ENCODE measurements around the gene OSTM1. TPM values are rescaled to one million over a fixed set of nuclear protein-coding genes. Genes with fewer than 3 reads are reported as not detected.
"Not testable (repeated sequence)": the region's sequence is repeated elsewhere in the genome, so short reads cannot be mapped to it uniquely, and the experiment has no call there.

OSTM1 gene
- total RNA-seq, 1 donor from 2014 or later = 34.4 TPM

DNA sequence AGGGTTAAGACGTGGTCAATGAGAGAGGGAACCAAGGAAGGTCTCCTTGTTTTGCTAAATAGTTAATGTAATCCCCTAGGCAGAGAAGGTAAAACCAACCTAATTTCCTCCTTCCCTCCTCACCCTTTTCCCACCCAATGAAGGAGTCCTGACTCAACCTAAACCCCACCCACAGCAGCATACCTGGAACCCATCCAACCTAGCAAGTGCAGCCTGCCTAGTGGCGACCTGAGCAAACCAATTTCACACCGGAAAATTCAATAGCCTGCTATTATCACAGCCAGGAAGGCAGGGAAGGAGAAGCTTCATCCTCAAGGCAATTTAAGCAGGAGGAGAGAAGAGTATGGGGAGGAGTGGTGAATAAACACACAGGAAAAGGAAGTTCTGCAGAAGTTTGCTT lies 46.9 kb downstream of the OSTM1 start:
- intact Hi-C loops (cut with DNase I) = no loop called here
- no peak overlapping the region for H3K4me3 ChIP-seq
- H3K9me3 ChIP-seq = no peaks in the 10 kb centered on the region
- H3K4me1 ChIP-seq = no peaks in the 10 kb centered on the region
- H3K36me3 ChIP-seq = no peaks in the 10 kb centered on the region
- TF ChIP-seq POLR2AphosphoS5 (IDR thresholded peaks at IDR 0.05; ENCODE audit: insufficient read depth in 1 of 2, low read depth in 1 of 2) (no peak), POLR2A (IDR thresholded peaks at IDR 0.05) (no peak)
- TF ChIP-seq, protein P1, sequence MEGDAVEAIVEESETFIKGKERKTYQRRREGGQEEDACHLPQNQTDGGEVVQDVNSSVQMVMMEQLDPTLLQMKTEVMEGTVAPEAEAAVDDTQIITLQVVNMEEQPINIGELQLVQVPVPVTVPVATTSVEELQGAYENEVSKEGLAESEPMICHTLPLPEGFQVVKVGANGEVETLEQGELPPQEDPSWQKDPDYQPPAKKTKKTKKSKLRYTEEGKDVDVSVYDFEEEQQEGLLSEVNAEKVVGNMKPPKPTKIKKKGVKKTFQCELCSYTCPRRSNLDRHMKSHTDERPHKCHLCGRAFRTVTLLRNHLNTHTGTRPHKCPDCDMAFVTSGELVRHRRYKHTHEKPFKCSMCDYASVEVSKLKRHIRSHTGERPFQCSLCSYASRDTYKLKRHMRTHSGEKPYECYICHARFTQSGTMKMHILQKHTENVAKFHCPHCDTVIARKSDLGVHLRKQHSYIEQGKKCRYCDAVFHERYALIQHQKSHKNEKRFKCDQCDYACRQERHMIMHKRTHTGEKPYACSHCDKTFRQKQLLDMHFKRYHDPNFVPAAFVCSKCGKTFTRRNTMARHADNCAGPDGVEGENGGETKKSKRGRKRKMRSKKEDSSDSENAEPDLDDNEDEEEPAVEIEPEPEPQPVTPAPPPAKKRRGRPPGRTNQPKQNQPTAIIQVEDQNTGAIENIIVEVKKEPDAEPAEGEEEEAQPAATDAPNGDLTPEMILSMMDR (IDR thresholded peaks at IDR 0.05) = no peak
- H3K27me3 ChIP-seq = no peaks in the 10 kb centered on the region
- DNase-seq (ENCODE audit: extremely low spot score in 2 of 2) = no peak
- no peak overlapping the region for H3K27ac ChIP-seq

DNA sequence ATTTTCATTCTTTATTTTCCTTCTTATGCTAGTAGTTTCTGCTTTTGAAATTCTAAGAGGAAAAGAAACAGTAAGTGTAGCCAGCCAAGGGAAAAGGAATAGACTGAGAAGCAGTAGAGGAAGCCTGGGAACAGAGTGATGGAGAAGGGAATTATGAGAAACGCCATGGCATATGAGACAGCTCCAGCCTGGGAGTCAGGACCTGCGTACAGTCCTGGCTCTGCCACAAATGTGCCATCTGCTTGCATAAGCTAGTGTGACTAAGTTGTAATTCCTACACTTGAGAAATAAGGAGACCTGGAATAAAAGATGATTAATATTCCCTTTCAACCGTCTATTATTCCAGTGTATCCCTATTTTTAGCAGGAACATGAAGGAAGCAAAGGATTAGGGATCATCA lies 47.5 kb downstream of the OSTM1 start:
- TF ChIP-seq POLR2AphosphoS5 (IDR thresholded peaks at IDR 0.05; ENCODE audit: insufficient read depth in 1 of 2, low read depth in 1 of 2) (no peak), POLR2A (IDR thresholded peaks at IDR 0.05) (no peak)
- TF ChIP-seq, protein P1 (IDR thresholded peaks at IDR 0.05) = no peak
- no peak for DNase-seq (ENCODE audit: extremely low spot score in 2 of 2)
- Histone ChIP-seq H3K27me3 (no peaks in the 10 kb centered on the region), H3K36me3 (no peaks in the 10 kb centered on the region), H3K9me3 (no peaks in the 10 kb centered on the region), H3K4me3 (no peak overlapping the region), H3K27ac (no peak overlapping the region), H3K4me1 (no peaks in the 10 kb centered on the region)
- intact Hi-C loops (cut with DNase I) = no loop called here

DNA sequence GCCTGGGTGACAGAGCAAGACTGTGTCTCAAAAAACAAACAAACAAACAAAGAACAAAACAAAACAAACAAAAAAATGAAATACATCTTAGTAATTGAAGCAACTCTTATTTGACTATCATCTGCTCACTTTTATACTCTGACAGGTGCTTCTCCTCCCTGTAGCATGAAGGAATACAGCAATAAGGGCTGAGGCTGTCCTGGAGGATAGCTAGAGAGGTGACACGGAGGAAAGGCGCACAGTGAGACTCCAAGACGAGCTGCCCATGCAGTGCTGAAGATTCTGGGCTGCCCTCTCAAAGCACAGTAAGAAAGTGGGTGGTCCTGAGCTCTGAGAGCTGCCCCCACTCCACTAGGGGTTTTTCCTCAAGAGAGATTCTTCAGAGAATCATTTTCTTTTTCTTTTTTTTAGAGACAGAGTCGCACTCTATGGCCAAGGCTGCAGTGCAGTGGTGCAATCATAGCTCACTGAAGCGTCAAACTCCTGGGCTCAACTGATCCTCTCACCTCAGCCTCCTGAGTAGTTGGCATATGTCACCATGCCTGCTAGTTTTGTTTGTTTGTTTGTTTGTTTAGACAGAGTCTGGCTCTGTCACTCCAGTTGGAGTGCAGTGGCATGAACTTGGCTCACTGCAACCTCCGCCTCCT lies 50.0 kb downstream of the OSTM1 start:
- H3K27me3 ChIP-seq = no peaks in the 10 kb centered on the region
- no peak overlapping the region for H3K4me3 ChIP-seq
- intact Hi-C loops (cut with DNase I) = no loop called here
- no peak for DNase-seq (ENCODE audit: extremely low spot score in 2 of 2)
- TF ChIP-seq, protein P1 (IDR thresholded peaks at IDR 0.05) = no peak
- TF ChIP-seq POLR2AphosphoS5 (IDR thresholded peaks at IDR 0.05; ENCODE audit: insufficient read depth in 1 of 2, low read depth in 1 of 2) = no peak
- no peak for TF ChIP-seq POLR2A (IDR thresholded peaks at IDR 0.05)
- H3K27ac ChIP-seq = no peak overlapping the region
- H3K36me3 ChIP-seq = no peaks in the 10 kb centered on the region
- no peaks in the 10 kb centered on the region for H3K4me1 ChIP-seq
- H3K9me3 ChIP-seq = no peaks in the 10 kb centered on the region

DNA sequence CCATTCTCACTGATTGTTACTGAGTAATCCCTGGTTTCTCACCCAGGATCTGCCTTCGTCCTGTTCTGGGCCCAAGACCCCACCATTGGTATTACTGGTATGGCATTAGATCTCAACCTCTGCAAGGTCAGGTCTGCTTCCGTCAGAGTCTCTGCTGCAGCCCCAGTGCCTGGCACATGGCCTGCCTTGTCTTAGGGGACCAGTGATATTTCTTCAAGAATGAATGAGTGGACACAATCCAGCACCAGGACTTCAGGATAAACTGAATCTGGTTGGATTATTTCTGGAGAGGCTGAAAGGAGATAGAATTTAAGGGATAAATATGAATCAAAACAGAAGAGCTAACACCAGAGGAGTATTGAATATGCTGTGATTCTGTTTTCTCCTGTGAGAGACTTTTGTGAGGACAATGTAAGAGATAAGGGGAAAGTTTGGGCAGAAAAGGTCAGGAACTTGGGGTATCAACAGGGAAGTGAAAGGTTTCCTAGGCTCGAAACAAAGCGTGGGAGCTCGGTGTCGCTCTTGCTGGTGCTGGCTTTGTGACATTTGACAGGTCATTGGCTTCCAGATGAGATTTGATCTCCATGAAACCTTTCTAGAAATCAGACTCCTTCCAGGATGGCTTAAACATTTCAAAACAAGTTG lies 53.9 kb downstream of the OSTM1 start:
- H3K27me3 ChIP-seq = no peaks in the 10 kb centered on the region
- no peaks in the 10 kb centered on the region for H3K9me3 ChIP-seq
- H3K36me3 ChIP-seq = no peaks in the 10 kb centered on the region
- no peaks in the 10 kb centered on the region for H3K4me1 ChIP-seq
- no peak for DNase-seq (ENCODE audit: extremely low spot score in 2 of 2)
- intact Hi-C loops (cut with DNase I) = no loop called here
- TF ChIP-seq, protein P1 (IDR thresholded peaks at IDR 0.05) = no peak
- TF ChIP-seq POLR2A (IDR thresholded peaks at IDR 0.05) (no peak), POLR2AphosphoS5 (IDR thresholded peaks at IDR 0.05; ENCODE audit: insufficient read depth in 1 of 2, low read depth in 1 of 2) (no peak)
- no peak overlapping the region for H3K4me3 ChIP-seq
- no peak overlapping the region for H3K27ac ChIP-seq

DNA sequence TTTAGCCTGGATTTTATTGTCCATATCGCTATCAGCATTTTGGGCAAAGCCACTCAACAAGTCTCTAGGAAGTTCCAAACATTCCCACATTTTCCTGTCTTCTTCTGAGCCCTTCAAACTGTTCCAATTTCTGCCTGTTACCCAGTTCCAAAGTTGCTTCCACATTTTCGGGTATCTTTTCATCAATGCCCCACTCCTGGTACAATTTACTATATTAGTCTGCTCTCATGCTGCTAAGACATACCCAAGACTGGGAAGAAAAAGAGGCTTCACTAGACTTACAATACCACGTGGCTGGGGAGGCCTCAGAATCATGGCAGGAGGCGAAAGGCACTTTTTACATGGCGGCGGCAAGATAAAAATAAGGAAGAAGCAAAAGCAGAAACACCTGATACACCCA lies 58.3 kb downstream of the OSTM1 start:
- H3K27me3 ChIP-seq; H3K36me3 ChIP-seq; H3K9me3 ChIP-seq; H3K4me3 ChIP-seq; DNase-seq (ENCODE audit: extremely low spot score in 2 of 2); intact Hi-C loops (cut with DNase I); H3K27ac ChIP-seq; H3K4me1 ChIP-seq: not testable (repeated sequence)
